Measurements from ENCODE around the gene AOAH.

GRCh38 chr7:36506130-36506798, 218.0 kb downstream of the AOAH start:
- no peak for TF ChIP-seq EZH2phosphoT487 (IDR thresholded peaks at IDR 0.05; ENCODE audit: low read length)
- no peak for TF ChIP-seq EZH2 (optimal IDR thresholded peaks at IDR 0.05; ENCODE audit: low read depth, low read length)
